ENCODE measurements around the gene SEL1L3. TPM values are rescaled to one million over a fixed set of nuclear protein-coding genes. Genes with fewer than 3 reads are reported as not detected.

The SEL1L3 gene
- total RNA-seq, 4 donors from 2014 or later = 0.73 to 4.1 (median 2.2) TPM

- ATAC-seq (peak in 1 of 2 donors; percentile 26), DNase-seq (no peak)
- H3K4me1 ChIP-seq = no peaks in the 10 kb centered on the region
- H3K27ac ChIP-seq = no peak overlapping the region
- H3K4me3 ChIP-seq = no peak overlapping the region
- no peaks in the 10 kb centered on the region for H3K9me3 ChIP-seq
- intact Hi-C loops (cut with DNase I; ENCODE audit: low total_unique reads) (no loop called here), in situ Hi-C loops (cut with MboI; ENCODE audit: low sequenced_read_pairs in 4 of 4) (no loop called here)
- no peak for TF ChIP-seq POLR2A (IDR thresholded peaks at IDR 0.05)
- TF ChIP-seq CTCF (IDR thresholded peaks at IDR 0.05 in 4 of 5, conservative IDR thresholded peaks at IDR 0.05 in 1 of 5) = no peak
- H3K27me3 ChIP-seq = no peaks in the 10 kb centered on the region
- no peaks in the 10 kb centered on the region for H3K36me3 ChIP-seq
Measured at GRCh38 chr4:25879991-25880651, 17.3 kb upstream of the SEL1L3 start.

GRCh38 chr4:25879587-25879986 lies 16.8 kb upstream of the SEL1L3 start:
- Histone ChIP-seq H3K4me3 (no peak overlapping the region), H3K27ac (no peak overlapping the region), H3K36me3 (no peaks in the 10 kb centered on the region), H3K4me1 (no peaks in the 10 kb centered on the region), H3K27me3 (no peaks in the 10 kb centered on the region), H3K9me3 (no peaks in the 10 kb centered on the region)
- TF ChIP-seq CTCF (IDR thresholded peaks at IDR 0.05 in 4 of 5, conservative IDR thresholded peaks at IDR 0.05 in 1 of 5) (no peak), POLR2A (IDR thresholded peaks at IDR 0.05) (no peak)
- DNase-seq = no peak
- intact Hi-C loops (cut with DNase I; ENCODE audit: low total_unique reads) = no loop called here
- ATAC-seq = no peak
- in situ Hi-C loops (cut with MboI; ENCODE audit: low sequenced_read_pairs in 4 of 4) = no loop called here

GRCh38 chr4:25879091-25879584 lies 16.4 kb upstream of the SEL1L3 start:
- Histone ChIP-seq H3K27me3 (no peaks in the 10 kb centered on the region), H3K36me3 (no peaks in the 10 kb centered on the region), H3K4me1 (no peaks in the 10 kb centered on the region), H3K9me3 (no peaks in the 10 kb centered on the region), H3K27ac (no peak overlapping the region), H3K4me3 (no peak overlapping the region)
- TF ChIP-seq POLR2A (IDR thresholded peaks at IDR 0.05) = no peak
- no peak for TF ChIP-seq CTCF (IDR thresholded peaks at IDR 0.05 in 4 of 5, conservative IDR thresholded peaks at IDR 0.05 in 1 of 5)
- DNase-seq (no peak), ATAC-seq (no peak)
- in situ Hi-C loops (cut with MboI; ENCODE audit: low sequenced_read_pairs in 4 of 4) = no loop called here
- intact Hi-C loops (cut with DNase I; ENCODE audit: low total_unique reads) = no loop called here

GRCh38 chr4:25878676-25879075 lies 15.9 kb upstream of the SEL1L3 start:
- no peaks in the 10 kb centered on the region for H3K27me3 ChIP-seq
- intact Hi-C loops (cut with DNase I; ENCODE audit: low total_unique reads) = no loop called here
- H3K36me3 ChIP-seq = no peaks in the 10 kb centered on the region
- in situ Hi-C loops (cut with MboI; ENCODE audit: low sequenced_read_pairs in 4 of 4) = no loop called here
- H3K4me3 ChIP-seq = no peak overlapping the region
- DNase-seq (no peak), ATAC-seq (no peak)
- TF ChIP-seq CTCF (IDR thresholded peaks at IDR 0.05 in 4 of 5, conservative IDR thresholded peaks at IDR 0.05 in 1 of 5) (no peak), POLR2A (IDR thresholded peaks at IDR 0.05) (no peak)
- no peaks in the 10 kb centered on the region for H3K4me1 ChIP-seq
- H3K9me3 ChIP-seq = no peaks in the 10 kb centered on the region
- H3K27ac ChIP-seq = no peak overlapping the region

Measured in gastrocnemius medialis (tissue), 4 donors.